Activated CD8-positive, alpha-beta memory T cell treated with anti-CD3 and anti-CD28 coated beads for 4 hours (primary cell): ENCODE measurements around the gene RFC1.
A peak's percentile ranks its signal among the peaks of the same experiment; 100 is the strongest.

ENCODE experiments used
- DNase-seq, 2 donors: peaks; one replicate each; pipeline ENCODE4 v3.0.0-alpha.2; 2020; ENCODE audit warnings: low read depth in 2 of 2

Gene RFC1

DNA sequence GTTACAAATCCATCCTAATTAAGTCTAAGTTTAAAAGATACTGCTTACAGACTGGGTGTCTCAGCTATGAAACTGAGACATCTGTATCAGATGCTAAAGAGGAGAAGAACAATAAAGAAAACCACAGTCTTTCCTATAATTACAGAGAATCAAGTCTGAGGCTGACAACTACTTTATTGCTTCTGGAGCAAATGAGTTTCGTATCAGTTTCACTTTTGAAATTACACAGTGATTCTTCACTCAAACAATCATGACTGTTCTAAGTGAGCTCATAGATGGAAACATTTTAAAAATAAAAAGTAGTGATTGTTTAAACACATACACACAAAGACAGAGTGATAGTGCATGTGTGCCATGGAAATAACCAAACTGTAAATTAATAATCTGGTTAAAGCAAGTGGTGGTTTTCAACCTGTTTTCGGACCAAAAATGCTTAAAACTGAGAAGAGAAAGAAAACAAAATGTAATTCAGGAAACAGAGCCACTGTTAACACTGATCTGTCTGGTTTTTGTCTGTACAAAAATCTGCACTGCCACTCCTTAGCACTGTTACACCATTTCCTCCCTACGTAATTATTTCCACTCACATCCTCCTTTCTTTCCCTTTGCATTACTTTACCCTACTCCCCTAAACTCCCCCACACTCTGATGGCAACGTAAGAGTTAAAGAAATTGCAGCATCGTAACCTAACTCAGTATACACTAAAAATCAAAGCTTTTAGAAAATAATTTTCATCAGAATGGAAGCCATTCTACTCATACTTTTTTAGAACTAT is 12.5 kb downstream of the RFC1 start:
- DNase-seq, result no peak

DNA sequence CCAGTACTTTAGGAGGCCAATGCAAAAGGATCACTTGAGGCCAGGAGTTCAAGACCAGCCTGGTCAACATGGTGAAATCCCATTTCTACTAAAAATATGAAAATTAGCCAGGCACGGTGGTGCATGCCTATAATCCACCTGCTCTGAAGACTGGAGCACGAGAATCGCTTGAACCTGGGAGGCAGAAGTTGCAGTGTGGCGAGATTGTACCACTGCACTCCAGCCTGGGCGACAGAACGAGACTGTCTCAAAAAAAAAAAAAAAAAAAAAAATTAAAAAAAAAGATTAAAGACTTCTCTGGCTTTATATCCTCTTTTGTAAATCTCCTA is 13.0 kb downstream of the RFC1 start:
- peak in 1 of 2 donors; percentile 10 for DNase-seq

DNA sequence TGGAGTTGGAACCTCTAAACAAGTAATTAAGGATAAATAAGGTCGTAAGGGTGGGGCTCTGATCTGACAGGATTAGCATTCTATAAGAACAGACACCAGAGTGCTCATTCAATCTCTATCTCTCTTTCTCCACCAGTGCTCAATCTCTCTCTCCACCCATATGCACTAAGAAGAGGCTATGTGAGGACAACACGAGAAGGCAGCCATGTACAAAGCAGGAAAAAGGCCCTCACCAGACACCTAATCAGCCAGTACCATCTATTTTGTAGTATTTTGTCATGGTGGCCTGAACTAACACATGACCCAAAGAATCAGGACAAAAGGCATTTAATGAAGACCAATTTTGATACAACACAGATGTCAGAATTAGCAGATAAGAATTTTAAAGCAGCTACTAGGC is 16.8 kb downstream of the RFC1 start:
- no peak for DNase-seq

DNA sequence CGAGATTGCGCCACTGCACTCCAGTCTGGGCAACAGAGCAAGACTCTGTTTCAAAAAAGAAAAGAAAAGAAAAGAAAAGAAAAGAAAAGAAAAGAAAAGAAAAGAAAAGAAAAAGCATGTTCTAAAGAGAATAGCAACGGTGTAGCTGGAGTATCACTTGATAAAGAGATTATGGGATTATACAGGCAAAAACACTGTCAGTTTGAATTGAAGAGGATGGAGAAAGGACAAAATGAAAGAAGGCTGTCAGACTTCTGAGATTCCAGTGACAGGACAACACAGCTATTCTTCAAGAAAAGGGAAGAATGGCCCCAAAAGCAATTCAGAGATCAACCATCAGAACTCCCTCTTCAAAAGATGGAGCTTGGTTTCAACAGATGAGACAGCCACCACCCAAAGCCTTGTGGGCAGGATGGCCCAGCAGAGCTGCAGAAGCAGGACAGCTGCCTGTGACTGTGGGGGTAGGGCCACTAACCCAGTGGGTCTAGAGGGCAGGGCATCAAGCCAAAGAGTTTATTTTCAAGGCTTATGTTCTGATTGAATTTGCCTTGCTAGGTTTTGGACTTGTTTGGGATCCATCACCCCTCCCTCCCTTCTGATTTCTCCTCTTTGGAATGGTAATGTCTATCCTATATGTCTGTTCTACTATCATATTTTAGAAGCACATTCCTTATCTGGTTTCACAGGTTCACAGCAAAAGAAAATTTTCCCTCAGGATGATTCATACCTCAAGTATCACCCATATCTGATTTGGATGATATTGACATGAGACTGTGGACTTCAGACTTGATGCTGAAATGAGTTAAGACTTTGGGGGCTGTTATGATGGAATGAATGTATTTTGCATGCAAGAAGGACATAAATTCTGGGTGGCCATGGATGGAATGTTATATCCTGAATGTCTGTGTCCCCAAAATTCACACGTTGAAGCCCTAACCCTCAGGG is 17.5 kb downstream of the RFC1 start:
- no peak for DNase-seq

DNA sequence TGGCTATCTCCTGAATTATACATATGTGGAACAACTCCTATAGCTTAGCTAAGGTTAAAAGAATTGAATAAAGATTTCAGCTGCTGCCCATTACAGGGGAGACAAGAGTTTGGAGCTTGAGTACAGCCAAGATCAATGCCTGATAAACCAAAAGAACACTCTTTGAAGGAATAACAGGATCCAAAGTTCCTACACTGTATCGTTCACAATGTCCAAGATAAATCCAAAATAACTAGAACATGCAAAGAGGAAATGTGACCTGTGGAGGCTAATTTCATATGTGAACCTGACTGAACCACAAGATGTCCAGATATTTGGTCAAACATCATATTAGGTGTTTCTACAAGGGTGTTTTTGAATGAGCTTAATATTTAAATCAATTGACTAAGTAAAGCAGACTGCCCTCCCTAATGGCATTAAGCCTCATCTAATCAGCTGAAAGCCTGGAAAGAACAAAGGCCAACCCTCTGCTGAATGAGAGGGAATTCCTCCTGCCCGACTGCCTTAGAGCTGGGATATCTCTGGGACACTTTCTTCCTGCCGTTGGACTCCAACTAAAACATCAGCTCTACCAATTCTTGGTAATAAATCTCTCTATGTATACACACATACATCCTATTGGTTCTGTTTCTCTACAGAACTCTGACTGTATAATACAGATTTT is 19.2 kb downstream of the RFC1 start:
- DNase-seq, result no peak

DNA sequence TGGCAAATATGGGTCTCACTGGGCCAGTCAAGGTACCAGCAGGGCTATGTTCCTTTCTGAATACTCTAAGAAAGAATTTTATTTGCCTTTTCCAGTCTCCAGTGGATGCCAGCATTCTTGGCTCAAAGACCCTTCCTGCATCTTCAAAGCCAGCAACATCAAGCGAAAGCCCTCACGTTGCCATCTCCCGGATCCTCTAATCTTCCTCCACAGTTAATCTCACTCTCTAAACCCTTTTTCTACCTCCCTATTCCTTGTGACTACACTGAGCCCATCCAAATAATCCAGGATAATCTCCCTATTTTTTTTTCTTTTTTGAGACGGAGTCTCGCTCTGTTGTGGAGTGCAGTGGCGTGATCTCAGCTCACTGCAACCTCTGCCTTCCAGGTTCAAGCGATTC is 23.4 kb downstream of the RFC1 start:
- no peak for DNase-seq

DNA sequence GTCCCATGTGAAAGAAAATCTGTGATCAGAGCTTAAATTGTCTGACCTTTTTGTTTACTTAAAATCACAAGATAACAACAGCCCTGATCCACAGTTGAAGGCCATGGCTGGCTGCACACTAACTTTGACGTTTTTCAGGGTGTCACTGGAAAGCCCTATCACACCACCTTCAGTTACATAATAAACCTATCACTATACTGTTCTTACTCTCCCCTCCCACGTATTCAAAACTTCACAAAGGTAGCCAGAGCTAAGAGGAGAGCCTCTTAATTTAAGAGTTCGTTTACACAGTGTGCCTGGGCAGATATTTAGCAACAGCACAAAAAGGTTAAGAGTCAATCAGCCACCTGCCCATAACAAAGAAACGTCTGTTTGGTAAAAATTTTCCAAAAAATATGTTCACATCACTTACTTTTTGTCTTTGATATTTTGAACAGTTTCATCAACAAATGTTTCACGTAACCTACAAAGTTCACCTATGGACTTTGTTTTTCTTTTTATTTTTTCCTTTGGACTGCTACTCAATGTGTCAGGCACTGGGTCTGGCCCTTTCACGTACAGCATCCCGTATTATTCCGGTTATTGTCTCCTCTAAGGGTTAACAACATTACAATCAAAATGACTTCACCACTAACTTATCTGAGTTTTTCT is 25.0 kb downstream of the RFC1 start:
- DNase-seq, result no peak

DNA sequence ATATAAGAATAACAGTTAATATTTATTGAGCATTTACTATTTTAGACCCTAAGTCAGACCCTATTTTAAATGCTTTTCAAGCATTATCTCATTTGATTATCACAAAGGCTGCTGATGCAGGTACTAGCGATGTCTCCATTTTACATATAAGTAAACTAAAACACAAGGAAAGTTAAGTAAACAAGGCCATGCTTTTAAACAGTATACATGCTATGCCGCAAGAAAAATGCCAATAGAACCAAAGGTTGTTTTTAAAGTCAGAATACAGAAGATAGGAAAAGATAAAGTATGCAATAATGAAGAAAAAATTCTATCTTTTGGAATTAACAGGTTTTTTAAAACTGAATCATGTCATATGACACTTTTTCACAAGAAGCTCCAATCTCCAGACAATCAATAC is 26.2 kb downstream of the RFC1 start:
- DNase-seq, result no peak

DNA sequence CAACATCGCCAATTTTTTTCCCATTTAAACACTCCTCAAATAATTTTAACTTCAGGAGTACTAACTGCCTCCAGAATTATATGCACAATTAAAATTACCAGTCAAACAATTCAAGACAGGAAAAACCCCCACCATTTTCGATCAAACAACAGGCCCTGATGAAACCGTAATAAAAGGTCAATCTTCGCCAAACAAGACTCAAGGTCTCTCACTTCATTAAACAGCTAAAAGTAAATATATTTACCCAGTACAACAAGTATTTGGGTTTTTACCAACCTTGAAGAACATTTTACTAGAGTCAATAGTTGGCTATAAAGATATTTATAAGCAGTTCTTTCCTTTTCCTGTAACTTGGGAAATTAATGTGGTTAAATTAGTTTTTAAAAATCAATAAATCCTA is 28.3 kb downstream of the RFC1 start:
- DNase-seq, result no peak

DNA sequence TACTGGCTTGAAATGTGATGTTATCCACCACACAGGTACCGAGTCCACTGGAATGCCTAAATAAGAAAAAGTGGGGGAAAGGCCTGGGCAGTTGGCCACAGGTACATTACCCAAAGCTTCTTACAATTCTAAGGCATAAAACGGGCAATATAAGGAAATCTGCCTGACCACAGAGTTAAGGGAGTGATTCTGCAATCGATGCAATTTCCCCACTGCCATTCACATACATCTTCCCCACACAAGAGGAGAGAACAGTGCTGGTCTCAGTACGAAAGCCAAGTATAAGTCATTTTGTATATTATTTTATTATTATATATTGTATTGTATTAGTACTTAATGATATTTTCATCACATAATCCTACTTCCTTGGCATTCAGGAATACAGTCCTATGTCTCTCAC is 30.6 kb downstream of the RFC1 start:
- DNase-seq, result no peak

DNA sequence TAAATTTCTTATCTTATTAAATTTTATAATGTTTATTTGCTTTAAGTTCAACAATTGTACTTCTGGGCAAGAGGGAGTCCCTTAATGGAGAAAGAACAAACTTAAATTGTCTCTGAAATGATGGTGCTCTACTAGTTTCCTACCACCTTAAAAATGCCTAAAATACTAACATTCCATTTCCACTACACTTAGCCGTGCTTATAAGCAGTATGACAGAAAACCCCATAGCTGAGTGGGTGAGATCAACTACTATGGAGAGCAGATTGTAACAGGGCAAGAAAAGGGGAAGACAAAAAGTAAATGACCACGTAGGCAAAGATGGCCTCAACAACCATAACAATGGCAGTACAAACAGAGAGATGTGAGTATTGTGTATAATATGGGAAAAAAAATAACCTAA is 35.0 kb downstream of the RFC1 start:
- no peak for DNase-seq

DNA sequence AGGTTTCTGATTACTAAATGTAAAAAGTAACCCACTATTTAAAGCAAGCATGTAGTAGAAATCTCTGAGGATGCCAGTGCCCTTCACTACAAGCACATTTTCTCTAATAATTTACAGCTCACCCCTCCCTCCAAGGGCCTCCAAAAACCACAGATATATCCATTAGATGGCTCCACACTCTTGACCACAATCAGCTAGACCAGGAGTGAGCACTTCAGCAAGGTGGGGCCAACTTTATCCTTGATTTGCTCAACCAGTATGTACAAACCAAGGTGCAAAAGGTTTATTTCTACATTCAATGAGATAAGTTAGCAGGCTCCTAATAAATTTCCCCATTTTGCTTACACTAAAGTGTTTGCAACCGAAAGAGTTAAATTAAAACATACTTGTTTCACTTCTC is 35.8 kb downstream of the RFC1 start:
- DNase-seq, result no peak

DNA sequence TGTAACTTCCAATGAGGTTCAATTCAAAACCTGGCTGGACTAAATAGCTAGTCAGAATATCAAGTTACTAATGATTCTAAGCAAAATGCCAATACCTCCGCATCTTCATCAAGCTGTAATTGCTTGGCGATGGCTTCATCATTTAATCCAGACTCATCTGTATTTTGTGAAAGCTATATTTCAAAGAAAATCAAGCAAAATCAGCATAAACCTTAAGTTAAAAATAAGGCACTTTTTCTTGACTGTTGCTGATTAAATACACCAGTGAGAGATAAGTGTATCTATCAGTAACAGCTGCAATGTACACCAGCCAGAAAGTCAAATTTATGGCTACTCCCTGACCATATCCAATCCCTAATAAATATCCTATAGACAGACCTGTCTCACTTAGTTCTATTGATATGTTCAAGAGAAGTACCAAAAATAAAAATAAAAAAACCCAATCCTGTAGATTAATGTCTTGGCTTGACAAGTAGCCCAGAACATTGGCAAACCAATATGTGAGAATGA is 39.6 kb downstream of the RFC1 start:
- no peak for DNase-seq

DNA sequence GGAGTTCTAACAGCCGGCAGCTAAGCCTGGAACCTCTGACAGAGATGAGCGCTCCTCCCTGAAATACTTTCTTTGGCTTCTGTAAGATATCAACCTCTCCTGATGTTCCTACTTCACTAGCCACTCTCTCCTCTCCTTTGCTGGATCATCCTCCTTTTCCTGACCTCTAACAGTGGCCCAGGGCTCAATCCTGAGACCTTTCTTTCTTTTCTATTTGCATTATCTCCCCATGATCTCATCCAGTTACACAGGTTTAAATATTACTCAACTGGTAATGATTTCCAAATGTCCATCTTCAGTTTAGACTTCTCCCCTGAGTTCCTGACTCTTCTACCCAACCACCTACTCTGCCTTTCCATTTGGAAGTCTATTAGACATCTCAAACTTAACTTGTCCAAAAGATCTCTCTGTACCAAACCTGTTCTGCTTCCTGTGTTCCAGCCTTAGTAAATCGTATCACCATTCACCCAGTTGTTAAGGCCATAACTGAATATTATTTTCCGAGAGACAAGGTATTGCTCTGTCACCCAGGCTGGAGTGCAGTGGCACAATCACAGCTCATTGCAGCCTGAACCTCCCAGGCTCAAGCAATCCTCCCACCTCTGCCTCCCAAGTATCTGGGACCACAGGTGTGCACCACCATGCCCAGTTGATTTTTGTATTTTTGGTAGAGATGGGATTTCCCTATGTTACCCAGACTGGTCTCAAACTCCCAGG is 41.1 kb downstream of the RFC1 start:
- DNase-seq, result no peak

DNA sequence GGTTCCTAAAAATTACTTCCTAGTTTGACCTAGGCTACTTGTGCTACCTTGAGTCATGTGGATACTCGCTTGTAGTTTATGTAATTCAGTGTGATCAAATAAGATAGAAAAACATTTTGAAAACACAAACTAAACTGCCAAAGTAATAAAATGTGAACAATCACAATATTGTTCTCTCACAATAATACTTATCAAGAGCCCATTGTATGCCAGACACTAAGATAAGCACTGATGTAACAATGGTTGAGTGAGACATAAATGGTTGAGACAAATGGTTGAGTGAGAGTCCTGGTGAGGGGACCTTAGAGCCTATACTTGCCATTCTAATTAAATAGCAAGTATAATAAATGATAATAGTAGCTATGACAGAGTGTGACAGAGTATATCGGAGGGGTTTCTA is 41.7 kb downstream of the RFC1 start:
- DNase-seq, result no peak

DNA sequence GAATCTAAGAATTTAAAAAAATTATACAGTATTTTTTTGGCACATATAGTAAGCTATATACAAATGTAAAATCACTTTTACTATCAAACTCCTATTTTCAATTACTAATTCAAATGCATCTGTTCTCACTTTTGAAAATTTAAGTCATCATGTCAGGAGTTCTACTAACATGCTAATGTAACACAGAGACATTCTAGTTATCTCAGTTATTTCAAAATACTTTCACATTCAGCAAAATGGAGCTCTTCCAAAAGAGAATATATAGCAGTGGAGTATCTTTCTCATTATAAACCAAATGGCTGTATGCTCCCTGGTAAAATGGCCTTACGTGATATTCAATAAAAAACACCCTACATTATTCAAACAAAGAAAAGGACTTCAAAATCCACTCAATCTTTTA is 42.3 kb downstream of the RFC1 start:
- DNase-seq, result no peak

DNA sequence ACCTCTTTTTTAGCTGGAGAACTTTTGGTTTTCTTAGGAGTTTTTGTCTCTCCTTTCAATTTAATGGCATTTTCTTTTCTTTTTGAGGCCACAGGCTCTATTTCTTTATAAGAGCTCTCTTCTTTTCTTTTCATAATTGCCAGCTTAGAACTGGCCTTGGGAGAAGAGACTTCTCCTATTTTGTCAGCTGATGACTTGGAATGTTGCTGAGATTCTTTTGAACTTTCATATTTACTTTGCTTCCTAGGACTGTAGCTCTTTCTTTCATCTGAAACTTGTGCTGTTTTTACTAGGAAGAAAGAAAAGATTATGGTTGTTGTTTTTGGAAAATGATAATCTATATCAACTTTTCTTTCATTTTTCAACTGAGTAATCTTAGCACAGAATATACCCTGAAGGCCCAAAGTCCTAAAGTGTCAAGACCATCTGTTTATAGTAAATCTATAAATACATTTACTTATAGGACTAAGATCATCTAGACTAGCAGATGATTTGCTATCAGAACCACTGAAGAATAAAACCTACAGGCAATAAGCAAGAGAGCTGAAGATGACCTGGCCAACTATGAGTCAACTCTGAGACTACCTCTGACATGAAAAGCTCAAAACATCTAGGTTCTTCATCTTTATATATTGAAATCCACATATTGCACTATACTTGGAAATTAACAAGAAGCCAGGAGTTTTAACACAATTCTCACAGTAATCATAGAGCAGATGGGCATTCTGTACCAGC is 45.6 kb downstream of the RFC1 start:
- no peak for DNase-seq

DNA sequence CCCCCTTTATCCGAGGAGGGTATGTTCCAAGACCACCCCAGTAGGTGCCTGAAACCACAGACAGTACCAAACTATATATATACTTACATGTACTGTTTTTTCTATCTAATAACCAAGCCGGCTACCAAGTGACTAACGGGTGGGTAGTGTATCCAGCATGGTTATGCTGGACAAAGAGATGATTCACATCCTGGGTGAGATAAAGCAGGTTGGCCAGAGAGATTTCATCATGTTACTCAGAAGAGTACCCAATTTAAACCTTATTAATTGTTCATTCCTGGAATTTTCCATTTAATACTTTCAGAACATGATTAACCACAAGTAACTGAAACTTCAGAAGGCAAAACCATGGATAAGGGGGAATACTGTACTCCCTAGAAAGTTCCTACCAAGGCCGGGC is 46.5 kb downstream of the RFC1 start:
- DNase-seq, result no peak

DNA sequence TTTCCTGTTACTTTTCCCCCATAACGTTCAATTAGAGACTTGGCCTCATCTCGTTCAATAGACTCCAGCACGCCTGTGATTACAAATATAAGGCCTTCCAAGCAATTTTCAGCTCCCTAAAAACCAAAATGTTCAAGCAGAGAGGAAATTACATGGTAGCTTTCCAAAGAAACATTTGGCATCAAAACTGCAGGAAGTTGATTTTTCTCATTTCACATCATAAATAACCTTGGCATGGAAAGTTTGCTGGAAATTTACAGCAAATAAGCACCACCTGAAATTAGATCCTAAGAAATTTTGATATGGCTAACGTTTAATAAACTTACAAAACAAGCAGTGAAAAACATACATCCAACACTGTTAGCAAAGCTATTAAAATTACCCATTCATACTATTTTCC is 53.3 kb downstream of the RFC1 start:
- no peak for DNase-seq

DNA sequence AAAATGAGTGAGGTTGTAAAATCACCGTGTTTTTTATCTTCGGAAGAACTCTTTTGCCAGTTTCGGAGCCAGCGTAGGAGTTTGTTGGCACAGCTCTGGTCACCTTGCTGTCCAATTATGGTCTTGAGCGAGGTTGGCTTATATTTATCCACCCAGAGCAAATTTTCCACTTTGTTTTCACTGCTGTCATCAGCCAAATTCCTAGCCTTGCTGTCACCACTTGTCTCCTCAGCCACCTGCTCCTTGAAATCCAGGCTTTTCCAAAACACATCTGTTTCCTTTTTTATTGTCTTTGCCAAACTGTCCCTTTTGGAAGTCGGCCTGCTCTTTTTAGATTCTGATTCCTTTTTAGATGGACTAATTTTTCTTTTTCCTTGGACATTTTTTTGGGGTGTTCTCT is 57.6 kb downstream of the RFC1 start:
- DNase-seq, result no peak
